ENCODE results near the gene PRTFDC1.
"Not testable (repeated sequence)": the region's sequence is repeated elsewhere in the genome, so short reads cannot be mapped to it uniquely, and the experiment has no call there.

The PRTFDC1 gene

DNA sequence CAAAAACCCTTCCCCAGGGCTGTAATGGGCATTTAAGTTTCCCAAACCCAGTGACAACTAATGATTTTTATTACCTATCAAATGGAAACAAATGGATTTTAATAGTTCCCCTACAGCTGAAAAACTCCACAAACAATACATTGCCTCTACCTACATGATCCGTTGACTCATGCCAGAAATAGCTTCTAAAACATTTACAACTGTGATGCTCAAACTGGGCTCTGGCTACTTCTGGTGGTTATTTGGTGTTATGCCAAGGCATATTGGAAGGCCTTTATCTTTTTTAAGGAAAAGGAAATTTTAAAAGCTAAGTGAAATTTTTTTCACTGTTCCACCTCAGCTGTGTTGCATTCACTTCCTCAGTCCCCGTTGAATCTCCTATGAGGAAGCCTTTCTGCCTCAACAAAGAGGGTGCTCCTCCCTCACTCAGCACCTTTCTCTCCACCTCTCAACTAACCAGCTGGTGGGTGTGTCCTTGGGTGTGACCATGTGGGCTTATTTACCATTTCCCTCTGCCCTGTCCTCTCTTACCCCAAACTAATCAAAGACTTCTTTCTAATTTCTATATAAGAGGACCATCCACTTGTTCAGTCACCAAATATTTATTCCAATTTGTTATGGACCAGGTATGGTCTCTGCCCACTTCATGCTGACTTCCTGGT lies 82.9 kb downstream of the PRTFDC1 start:
- no peak for DNase-seq

GRCh38 chr10:24866604-24867583 lies 85.5 kb downstream of the PRTFDC1 start:
- DNase-seq = no peak

DNA sequence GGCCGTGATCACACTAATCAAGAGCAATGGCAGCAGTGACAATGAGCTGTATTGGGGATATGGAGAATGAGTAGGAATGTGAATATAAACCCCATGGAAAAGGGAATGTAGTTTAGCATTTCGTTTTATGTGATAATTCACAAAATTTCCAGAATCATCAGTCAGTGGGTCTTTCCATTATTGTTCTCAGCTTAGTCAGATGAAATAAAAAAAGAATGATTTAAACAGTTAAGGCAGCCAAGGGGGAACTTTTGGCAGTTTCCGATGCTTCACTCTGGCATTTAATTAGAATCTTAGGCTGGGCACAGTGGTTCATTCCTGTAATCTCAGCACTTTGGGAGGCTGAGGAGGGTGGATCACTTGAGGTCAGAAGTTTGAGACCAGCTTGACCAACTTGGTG lies 86.6 kb downstream of the PRTFDC1 start:
- DNase-seq = no peak

- no peak for DNase-seq
Observed at GRCh38 chr10:24862589-24862988, 89.8 kb downstream of the PRTFDC1 start.

- DNase-seq = no peak
Observed at GRCh38 chr10:24858288-24859270, 93.8 kb downstream of the PRTFDC1 start.

GRCh38 chr10:24857031-24857725 lies 95.2 kb downstream of the PRTFDC1 start:
- DNase-seq = no peak

GRCh38 chr10:24854256-24854655 lies 98.2 kb downstream of the PRTFDC1 start:
- no peak for DNase-seq

DNA sequence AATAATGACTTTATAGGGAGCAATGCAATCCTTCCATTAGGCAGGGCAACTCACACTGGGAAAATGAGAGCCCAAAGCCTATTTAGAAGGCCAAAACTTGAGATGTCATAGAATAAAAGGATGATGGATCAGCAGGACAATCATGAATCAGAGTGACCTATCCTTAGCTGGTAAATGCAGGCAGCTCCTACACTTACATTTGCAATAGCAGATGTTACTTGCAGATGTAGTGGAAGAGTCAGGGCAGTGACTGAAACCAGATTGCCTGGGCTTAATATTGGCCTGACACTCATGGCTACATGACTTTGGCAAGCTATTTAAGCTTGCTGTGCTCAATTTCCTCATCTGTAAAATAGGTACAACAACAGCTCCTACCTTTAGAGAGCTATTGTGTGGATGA lies 98.7 kb downstream of the PRTFDC1 start:
- no peak for DNase-seq

GRCh38 chr10:24851629-24852028 lies 100.8 kb downstream of the PRTFDC1 start:
- DNase-seq = peak; percentile 2

GRCh38 chr10:24850727-24851296 lies 101.6 kb downstream of the PRTFDC1 start:
- DNase-seq = no peak

- DNase-seq = no peak
Observed at GRCh38 chr10:24849501-24850299, 102.7 kb downstream of the PRTFDC1 start.

DNA sequence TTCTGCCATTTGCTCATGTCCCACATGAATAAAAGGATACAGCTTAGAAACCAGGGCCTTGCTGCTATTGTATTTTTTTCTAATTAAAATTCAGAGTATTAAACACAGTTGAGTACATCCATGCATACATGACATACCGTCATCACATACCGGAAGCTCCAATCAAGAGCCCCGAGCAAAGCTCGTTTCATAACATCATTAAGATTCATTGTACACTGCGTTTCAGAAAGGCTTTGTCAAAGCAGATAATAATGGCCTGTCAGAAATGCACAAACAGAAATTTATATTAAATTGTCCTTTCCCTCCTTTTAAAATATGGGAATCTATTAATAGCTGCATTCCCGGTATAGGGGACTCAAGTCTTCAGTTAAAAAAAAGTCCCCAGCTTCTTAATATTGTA lies 103.4 kb downstream of the PRTFDC1 start:
- DNase-seq = no peak

DNA sequence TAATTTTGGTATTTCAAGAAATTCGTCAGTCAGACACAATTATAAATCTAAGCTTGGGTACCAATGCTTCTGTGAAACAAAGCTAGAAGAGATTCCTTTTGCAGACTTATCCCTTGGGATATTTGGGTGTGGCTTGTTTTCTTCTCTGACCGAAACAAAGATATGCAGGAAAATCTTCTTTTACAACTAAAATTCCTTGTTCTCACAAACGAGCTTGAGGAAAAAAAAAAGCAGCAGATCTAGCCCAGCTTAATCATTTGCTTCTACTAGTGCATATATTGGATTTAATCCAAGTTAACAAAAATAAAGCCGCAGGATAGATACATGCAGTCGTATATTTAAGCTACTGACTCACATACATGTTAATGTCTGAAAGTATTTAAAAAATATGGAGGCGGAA lies 104.2 kb downstream of the PRTFDC1 start:
- DNase-seq = no peak

DNA sequence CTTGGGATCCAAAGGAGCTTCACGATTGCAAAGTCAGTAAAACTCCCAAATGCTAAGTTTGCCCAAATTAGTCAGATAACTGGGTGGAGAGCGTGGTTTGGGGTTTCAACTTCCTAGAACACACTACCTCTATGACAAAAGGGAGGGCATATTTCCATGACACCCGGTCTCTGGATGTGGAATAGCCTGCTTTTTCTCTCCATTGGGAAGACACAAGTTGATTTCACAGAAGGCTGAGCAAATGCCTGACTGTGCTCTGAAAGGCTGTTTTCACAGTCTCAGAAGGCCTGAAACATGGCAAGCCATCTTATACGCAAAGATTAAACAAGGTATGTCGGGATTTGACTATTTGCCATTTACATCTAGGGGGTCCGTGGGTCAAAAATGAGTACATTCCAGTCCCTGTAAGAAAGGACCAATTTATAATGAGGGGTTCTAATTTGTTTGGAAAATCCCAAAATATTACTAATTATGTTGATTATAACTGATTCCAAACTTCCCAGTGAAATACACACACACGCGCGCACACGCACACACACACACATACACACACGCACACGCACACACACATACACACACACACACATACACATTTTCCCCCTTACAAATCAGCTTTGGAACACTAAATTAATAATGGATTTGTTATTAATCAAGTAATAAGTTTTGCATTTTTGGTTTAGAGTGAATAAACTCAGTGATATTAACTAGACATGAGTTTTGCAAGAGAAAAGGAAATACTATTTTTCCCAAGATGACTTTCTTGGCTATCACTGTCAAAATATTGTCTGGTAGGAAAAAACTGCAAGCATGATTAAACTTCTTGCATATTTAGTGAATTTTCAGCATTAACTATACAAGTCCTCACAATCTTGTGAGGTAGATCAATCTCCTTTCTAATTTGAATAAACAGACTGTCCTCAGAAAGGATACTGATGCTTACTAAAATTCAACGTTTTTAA lies 105.0 kb downstream of the PRTFDC1 start:
- DNase-seq = no peak

DNA sequence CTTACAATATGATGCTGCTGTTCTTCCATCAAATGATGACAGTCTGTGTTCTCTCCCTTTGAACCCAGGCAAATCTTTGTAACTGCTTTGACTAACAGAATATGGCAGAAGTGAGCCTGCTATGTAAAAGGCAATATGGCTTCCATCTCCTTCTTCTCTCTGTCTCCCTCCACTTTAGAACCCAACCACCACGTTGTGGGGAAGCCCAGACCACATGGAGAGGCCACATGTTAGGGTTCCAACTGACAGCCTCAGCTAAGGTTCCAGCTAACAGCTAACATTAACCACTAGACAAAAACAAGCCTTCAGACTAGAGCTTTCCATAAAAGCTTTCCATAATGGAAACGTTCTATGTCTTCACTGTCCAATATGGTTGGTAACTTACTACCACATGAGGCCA lies 107.7 kb downstream of the PRTFDC1 start:
- DNase-seq = no peak

DNA sequence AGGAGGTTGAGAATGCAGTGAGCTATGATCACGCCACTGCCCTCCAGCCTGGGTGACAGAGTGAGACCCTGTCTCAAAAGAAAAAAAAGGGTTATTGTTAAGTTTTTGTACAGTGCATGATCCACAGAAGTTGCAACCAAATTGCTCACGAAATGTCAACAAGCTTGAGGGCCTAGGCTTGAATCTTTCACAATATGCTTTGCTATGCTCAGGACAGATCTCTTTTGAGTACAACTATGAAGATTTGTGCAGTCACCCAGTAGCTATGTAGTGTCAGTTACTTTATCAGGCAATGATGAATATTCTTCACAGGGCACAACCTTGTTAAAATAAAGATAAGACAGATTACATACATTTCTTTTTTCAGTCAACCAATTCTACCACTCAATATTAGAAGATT lies 109.2 kb downstream of the PRTFDC1 start:
- DNase-seq = no peak

DNA sequence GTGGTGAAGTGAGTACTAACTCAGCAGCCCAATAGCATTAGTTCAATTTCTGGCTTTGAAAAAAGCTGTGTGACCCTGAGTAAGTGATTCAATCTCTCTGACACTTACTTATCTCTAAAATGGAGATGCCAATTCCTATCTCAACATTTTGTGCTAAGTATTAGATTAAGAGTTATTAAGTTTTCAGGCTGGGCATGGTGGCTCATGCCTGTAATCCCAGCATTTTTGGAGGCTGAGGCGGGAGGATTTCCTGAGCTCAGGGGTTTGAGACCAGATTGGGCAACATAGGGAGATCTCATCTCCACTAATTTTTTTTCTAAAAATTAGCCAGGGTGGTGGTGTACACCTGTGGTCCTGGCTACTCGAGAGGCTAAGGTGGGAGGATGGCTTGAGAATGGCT lies 109.5 kb downstream of the PRTFDC1 start:
- no peak for DNase-seq

- DNase-seq = no peak
Observed at GRCh38 chr10:24841530-24841929, 110.9 kb downstream of the PRTFDC1 start.

- DNase-seq = no peak
Observed at GRCh38 chr10:24840784-24841183, 111.6 kb downstream of the PRTFDC1 start.

DNA sequence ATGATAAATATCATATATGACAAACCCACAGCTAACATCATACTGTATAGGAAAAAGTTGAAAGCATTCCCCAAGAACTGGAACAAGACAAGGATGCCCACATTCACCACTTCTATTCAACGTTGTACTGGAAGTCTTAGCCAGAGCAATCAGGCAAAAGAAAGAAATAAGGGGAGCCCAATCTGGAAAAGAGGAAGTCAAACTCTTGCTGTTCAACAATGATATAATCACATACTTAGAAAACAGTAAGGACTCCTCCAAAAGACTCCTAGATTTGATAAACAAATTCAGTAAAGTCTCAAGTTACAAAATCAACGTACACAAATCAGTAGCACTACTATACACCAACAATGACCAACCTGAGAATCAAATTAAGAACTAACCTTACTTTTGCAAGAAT lies 114.6 kb downstream of the PRTFDC1 start:
- DNase-seq = not testable (repeated sequence)

Data from central memory CD4-positive, alpha-beta T cell (primary cell).